GM21390 (cell line): ENCODE results near the gene PPA1.
"Not testable (repeated sequence)": the region's sequence is repeated elsewhere in the genome, so short reads cannot be mapped to it uniquely, and the experiment has no call there.

Experiments
- ATAC-seq: cut with Tn5 transposase; IDR thresholded peaks from one replicate; pipeline ENCODE4 v1.9.1; 2021; ENCODE audit not compliant: unreplicated experiment

Gene PPA1

DNA sequence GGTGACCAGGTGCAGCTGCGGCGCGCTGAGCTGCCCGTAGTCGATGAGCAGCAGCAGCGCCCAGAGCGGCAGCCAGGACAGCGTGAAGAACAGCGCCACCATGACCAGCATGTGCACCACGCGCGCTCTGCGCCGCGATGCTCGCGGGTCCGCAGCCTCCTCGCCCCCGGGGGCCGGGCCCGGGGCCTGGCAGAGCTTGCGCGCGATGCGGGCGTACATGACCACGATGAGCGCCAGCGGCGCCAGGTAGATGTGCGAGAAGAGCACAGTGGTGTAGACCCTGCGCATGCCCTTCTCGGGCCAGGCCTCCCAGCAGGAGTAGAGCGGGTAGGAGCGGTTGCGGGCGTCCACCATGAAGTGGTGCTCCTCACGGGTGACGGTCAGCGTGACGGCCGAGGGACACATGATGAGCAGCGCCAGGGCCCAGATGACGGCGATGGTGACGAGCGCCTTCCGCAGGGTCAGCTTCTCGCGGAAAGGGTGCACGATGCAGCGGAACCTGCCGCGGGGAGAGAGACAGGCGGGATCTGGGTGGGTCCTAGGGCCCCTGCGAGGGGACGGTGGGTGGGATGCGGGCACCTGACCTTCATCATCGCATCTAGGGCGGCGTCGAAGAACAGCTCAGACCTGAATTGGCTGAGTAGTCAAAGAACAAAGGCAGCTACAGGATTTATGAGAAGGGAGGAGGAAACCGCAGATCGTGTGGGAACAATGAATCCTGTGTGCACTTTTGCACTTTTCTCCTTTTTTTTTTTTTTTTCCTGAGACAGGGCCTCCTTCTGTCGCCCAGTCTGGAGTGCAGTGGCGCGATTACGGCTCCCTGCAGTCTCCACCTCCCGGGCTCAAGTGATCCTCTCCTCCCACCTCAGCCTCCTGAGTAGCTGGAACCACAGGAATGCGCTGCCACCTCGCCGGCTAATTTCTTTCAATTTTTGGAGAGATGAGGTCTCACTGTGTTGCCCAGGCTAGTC is 22.4 kb upstream of the PPA1 start:
- no peak for ATAC-seq

DNA sequence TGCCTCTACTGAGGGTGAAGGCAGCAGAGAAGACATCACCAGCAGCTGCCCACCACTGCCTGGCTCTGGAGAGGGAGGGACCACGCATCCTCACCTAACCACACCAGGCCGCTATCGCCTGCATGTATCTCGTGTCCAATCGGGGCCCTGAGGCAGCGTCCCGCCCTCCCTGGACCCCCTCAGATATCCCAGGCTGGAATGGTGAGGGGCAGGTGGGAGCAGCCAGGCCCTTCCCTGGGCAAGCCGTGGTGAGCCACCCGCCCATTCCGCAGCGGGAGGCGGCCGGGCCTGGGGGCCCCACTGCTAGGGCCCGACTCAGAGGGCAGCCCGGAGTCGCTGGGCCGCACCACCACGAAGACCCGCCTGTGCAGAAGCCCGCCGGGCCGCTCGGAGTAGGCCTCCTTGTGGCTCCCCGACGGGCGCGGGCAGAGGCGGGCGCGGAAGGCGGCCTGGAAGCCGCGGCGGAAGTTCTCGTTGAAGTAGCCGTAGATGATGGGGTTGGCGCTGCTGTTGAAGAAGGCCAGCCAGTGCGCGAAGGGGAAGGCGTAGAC is 21.6 kb upstream of the PPA1 start:
- ATAC-seq, result no peak

DNA sequence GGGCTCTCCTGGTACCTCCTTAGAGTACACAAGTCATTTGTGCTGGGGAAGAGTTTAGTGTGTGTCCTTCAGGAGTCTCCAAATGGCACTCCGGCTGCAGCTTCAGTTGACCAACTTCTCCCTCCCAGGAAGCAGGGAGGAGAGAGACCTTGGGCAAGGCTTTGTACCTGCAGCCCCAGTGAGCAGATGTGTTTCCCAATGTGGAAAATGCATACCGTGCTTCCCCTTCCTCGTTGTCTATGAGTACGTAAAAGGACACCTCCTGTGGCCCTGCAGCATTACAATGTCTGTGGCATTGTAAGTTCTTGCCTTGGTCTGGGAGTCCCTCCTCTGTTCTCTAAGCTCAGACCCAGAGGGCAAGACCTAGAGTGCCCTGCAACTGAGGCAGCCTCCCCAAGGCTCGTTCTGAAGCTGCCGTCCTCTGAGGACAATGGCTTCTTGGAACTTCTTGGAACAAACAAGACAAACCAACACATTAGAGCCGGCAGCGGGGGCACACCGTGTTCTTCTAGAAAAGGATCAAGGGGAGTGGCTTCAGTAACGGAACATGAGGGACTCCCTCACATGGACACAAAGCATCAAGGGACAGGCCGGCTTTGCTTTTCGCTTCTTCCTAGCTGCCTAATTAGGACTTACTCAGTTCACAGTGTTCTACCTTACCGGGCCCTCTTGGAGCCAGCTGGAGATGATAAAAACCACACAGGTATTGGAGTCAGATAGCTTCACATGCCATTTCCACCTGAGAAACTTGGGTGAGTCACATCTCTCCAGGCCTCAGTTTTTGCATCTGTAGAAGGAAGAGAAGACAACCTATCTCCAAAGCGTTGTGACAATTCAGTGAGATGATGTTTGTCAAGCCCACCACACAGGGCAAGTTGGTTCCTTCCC is 20.9 kb upstream of the PPA1 start:
- no peak for ATAC-seq

DNA sequence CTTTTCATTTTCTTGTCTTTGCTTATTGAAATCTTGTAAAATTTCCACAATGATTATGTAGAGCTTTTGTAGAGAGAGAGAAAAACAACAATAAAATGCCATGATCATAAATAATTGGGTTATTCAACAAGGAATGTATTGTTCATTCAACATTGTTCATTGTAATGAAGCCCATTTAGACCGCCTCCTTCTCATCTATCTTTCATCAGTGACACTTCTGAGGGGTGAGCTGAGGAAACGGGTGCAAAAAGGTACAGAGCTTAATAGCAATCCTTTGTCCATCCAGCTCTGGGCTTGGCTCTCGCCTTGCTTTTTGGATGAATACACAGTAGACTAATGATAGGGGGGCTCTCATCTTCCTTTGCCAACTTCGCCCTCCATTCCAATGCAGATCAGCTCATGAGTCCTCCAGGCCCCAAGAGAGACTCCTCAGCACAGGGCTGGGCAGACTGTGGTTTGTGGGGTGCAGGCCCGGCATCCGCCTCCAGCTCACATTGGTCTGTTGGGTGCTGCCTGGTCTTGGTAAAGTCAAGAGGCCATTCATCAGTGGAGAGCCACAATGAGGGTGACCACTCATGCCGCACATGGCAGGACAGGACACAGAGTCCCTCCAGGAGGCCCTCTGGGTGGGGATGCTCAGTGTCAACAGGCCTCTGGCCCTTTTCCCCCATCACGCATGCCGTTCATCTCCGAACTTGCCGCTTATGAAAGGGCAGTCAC is 17.9 kb upstream of the PPA1 start:
- ATAC-seq, result no peak

DNA sequence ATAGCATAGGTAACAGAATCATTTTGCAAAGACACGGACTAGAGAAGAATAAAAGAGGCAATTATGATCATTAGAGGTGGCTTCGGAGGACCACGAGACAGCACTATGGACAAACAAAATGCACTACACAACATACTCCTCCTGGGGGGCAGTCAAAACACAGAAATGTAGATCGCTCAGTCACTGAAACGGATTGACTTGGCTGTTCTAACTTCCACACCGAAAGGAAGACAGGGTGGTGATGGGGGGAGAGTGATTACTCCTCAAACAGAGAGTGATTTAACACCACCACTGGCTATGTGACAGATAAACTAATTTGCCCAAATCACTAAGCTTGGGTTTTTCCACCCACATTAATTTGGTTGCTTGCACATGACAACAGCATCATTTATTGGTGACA is 14.1 kb upstream of the PPA1 start:
- ATAC-seq, result no peak

DNA sequence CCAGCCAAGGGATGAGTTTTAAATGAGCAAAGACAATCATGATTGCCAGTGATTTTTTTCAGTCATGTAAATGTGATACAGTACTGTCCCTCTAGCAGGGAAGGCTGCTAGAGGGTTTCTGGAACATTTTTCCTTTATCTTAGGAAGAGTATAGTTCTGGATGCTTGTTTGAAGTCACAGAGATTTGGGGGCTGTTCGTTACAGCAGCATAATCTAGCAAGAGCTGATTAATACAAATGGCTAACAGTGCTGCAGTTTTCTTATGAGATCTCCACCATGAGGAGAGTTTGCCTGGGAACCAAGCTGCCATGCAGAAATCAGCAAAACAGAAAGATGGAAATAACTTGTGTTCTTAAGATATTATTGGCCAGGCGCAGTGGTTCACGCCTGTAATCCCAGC is 7.9 kb upstream of the PPA1 start:
- ATAC-seq, result no peak

DNA sequence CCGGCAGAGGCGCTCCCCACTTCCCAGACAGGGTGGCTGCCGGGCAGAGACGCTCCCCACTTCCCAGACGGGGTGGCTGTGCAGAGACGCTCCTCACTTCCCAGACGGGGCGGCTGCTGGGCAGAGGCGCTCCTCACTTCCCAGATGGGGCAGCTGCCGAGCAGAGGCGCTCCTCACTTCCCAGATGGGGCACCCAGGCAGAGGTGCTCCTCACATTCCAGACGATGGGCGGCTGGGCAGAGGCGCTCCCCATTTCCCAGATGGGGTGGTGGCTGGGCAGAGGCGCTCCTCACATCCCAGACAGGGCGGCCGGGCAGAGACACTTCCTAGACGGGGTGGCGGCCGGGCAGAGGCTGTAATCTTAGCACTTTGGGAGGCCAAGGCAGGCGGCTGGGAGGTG is 6.8 kb upstream of the PPA1 start:
- ATAC-seq, result not testable (repeated sequence)

DNA sequence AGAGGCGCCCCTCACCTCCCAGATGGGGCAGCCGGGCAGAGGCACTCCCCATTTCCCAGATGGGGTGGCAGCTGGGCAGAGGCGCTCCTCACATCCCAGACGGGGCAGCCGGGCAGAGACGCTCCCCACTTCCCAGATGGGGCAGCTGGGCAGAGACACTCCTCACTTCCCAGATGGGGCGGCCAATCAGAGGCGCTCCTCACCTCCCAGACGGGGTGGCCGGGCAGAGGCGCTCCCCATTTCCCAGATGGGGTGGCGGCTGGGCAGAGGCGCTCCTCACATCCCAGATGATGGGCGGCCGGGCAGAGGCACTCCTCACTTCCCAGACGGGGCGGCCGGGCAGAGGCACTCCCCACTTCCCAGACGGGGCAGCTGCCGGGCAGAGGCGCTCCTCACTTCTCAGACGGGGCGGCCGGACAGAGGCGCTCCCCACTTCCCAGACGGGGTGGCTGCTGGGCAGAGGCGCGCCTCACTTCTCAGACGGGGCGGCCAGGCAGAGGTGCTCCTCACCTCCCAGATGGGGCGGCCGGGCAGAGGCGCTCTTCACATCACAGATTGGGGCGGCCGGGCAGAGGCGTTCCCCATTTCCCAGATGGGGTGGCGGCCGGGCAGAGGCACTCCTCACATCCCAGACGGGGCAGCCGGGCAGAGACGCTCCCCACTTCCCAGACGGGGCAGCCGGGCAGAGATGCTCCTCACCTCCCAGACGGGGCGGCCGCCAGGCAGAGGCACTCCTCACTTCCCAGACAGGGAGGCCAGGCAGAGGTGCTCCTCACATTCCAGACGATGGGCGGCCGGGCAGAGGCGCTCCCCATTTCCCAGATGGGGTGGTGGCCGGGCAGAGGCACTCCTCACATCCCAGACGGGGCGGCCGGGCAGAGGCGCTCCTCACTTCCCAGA is 6.1 kb upstream of the PPA1 start:
- ATAC-seq, result not testable (repeated sequence)

DNA sequence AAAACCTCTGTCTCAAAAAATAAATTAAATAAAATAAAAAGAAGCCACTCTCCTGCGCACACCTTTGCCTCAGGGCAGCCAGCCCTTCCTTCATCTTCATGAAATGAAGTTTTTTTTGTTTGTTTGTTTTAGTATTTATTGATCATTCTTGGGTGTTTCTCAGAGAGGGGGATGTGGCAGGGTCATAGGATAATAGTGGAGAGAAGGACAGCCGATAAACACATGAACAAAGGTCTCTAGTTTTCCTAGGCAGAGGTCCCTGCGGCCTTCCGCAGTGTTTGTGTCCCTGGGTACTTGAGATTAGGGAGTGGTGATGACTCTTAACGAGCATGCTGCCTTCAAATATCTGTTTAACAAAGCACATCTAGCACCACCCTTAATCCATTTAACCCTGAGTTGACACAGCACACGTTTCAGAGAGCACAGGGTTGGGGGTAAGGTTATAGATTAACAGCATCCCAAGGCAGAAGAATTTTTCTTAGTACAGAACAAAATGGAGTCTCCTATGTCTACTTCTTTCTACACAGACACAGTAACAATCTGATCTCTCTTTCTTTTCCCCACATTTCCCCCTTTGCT is 4.8 kb upstream of the PPA1 start:
- not testable (repeated sequence) for ATAC-seq

DNA sequence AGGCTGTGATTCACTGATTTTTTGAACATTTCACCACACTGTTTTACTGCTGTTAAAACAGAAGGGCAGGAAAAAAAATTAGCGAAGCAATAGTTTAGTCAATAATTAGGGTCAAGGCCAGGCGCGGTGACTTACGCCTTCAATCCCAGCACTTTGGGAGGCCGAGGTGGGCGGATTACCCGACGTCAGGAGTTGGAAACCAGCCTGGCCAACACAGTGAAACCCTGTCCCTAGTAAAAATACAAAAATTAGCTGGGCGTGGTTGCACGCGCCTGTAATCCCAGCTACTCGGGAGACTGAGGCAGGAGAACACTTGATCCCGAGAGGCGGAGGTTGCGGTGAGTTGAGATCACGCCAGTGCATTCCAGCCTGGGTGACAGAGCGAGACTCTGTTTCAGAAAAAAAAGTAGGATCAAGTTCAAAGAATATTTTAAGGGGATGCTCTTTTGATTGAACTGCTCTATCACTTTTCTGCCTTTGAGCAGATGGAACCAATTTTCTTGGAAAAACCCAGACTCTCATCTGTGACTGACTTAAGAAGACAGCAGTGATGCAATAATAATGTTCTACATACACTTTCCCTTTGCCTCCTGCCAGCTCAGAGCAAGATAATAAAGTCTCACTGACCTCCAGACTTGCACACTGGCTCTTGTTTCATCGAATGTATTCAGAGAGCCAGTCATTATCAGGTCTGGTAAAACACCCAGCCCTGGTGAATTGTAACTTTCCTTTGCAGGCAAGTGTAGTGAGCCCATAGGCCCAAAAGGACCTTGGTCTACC is 1.6 kb upstream of the PPA1 start:
- ATAC-seq, result no peak

DNA sequence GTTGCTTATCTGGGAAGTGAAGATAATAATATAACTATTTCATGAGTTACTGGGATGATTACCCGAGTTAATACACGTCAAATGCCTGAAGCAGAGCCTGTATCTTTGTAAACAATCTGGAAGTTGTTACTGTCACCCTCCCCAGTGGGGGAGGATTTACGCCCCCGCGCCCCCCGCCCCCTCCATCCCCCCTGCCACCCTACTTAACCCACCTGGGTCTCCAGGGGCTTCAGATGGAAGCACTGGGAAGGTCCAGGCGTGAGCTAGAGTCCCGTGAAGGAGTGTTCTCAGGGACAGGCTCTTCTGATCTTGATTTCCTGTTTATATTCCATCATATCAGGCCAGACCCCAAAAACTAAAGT is 691 bp upstream of the PPA1 start:
- ATAC-seq, result no peak

DNA sequence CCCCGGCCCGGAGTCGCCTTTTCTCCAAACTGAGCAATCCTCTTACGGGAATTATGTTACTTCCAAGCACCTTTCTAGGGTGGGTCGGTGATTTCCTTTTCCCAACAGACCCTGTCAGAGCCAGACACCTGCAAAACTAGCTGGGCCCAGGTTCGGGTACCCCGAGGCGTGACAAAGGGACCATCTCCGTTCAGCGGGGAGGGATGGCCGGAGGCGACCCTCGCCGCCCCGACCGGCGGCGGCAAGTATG is 445 bp downstream of the PPA1 start:
- ATAC-seq, result no peak

DNA sequence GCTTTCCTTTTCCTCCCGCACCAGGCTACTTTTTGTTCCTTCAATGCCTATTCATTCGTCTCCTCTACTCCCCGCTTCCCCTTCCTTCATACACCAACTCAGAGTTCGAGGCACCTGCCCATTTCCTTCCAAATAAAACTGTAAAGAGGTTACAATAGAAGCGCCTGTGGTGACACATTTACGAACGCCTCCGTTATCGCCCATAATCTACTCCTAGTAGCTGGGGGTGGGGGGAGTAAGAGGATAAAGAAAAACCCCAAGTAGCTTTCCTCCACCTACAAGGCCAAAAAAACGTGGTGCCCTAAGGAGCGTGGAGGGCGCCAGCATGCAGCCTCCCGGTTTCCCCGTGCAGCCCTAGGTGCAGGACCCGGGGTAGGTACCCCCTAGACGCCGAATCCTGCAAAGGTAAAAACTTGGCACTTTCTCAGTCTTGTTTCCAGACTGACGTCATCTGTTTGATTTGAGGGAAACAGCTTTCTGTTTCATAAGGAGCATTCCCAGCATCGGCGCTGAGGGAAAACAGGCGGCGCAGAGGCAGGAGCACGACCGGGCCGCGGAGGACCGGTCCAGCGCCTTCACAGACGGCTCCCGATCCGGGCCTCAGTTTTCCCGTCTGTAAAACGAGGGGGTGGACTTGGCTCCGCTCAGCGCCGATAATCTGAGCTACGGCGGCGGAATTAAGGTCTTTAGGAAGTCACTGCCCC is 922 bp downstream of the PPA1 start:
- ATAC-seq, result no peak

DNA sequence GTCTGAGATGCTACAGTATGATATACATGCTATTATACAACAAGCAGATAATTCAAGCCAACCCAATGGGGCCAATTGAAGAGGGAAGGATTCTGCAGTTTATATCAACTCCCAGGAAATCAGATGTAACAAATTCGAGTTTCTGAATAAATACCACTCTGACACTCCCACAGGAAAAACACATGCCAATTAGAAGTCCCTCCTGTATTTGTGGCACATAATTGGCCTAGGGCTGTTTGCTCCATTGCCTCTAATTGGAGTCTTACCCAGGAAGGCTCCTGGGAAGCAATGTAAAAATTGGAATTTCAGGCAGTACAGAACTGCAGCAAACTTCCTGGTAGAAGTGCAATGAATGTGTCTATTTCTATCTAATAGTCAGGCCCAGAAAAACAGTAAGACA is 4.7 kb downstream of the PPA1 start:
- ATAC-seq, result no peak

DNA sequence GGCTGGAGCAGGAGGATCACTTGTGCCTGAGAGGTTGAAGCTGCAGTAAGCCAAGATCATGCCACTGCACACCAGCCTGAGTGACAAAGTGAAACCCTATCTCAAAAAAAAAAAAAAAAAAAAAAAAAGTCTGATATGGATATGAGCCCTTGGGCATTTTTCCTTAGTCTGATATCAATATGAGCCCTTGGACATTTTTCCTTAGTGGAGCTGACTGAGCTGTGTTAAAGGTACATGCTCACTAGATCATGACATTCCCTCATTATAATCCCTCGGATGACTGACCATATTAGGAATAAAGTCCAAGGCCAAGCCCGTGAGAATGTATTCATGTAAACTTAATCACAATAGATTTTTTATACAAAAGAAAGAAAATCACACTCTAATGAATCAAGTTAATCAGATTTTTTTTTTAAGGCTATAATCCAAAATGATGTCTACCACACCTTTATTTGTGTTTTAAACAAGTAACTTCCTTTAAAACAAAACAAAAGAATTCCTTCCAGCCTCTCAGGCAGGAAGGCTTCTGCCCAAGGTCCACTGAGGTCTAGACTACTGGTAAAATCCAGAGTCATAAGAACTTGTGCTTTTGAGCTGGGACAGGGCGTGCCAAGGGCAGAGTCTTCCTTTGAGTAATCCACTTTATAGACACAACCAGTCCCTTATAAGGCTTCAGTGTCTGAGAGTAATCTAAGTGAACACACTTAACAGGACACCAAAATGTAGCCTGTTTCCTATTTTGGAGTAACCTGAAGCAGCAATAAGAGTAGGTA is 5.5 kb downstream of the PPA1 start:
- no peak for ATAC-seq

DNA sequence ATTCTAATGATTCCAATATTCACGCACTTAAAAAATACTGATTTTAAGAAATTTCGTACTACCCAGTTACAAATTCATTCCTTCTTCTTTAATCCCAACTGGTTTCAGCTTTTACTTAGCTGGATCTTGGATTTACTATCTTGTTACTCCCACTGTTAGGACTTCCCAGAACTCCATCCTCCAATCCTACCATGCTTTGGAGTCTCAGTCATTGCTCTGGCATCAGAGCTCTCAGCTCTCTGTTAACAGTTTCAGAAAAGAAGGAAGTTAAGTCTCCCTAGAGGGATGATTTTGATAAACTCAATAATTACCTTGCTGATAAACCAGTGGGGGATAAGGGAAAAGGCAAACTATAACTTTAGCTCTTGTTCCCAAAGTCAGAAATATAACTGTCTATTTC is 9.5 kb downstream of the PPA1 start:
- ATAC-seq, result no peak

DNA sequence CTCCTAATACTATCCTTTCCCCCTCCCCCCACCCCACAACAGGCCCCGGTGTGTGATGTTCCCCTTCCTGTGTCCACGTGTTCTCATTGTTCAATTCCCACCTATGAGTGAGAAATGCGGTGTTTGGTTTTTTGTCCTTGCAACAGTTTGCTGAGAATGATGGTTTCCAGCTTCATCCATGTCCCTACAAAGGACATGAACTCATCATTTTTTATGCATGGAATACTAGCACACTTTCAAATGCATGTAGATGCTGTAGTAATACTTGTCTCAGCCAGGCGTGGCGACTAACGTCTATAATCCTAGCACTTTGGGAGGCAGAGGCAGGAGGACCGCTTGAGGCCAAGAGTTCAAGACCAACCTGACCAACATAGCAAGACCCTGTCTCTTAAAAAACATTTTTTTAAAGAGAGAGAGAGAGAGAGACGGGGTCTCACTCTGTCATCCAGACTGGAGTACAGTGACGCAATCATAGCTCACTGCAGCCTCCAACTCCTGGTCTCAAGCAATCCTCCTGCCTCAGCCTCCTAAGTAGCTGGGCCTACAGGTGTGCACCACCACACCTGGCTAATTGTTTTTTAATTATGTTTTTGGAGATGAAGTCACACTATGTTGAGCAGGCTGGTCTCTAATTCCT is 10.3 kb downstream of the PPA1 start:
- not testable (repeated sequence) for ATAC-seq
